Uterus (tissue), 2 donors: ENCODE data around the gene ARHGAP15.

Experiments used
- CTCF ChIP-seq, 4 experiments: fragments of 200-600 bp in 2 of 4; fragments of 450-650 bp in 2 of 4; sonication (generic) in 2 of 4; IDR thresholded peaks; one replicate each; pipeline ENCODE4 v1.5.1; 2016 to 2019; ENCODE audit warnings: antibody characterized with exemption in 4 of 4, mild to moderate bottlenecking in 2 of 4, moderate library complexity in 1 of 4
- POLR2A ChIP-seq, 2 donors: fragments of 450-650 bp; IDR thresholded peaks; one replicate each; pipeline ENCODE4 v1.6.1; 2016; ENCODE audit warnings: antibody characterized with exemption in 2 of 2, mild to moderate bottlenecking in 1 of 2, moderate library complexity in 1 of 2

- TF ChIP-seq CTCF (IDR thresholded peaks at IDR 0.05) (no peak), POLR2A (IDR thresholded peaks at IDR 0.05) (no peak)
These were observed 639.8 kb downstream of the ARHGAP15 start for GRCh38 chr2:143768991-143769390.
